Stomach (tissue), 9 donors: Measurements from ENCODE around the gene SPOCK2. TPM values are rescaled to one million over a fixed set of nuclear protein-coding genes. Genes with fewer than 3 reads are reported as not detected.
A peak's percentile ranks its signal among the peaks of the same experiment; 100 is the strongest.

ENCODE experiments used
- DNase-seq, 2 donors: peaks; one replicate each; pipeline versions ENCODE4 v3.0.0 to v3.0.0-alpha.2; 2013 to 2019
- H3K27ac ChIP-seq, 5 donors: fragments of 200-600 bp in 4 of 5; sonication (generic) in 4 of 5; one replicate each; pipeline ENCODE4 v1.5.1; 2013 to 2019; ENCODE audit warnings: mild to moderate bottlenecking in 1 of 5, moderate library complexity in 1 of 5
- H3K27me3 ChIP-seq, 3 donors: fragments of 200-600 bp; sonication (generic); one replicate each; pipeline ENCODE4 v1.5.1; 2017 to 2019; ENCODE audit warnings: mixed run types in 1 of 3
- H3K36me3 ChIP-seq, 4 donors: fragments of 200-600 bp; sonication (generic); 1 replicate in 3 of 4; 2 replicates in 1 of 4; pipeline ENCODE4 v1.5.1; 2016 to 2019
- H3K4me1 ChIP-seq, 4 donors: fragments of 200-600 bp; sonication (generic); one replicate each; pipeline ENCODE4 v1.5.1; 2016 to 2019
- H3K4me3 ChIP-seq, 4 donors: fragments of 200-600 bp; sonication (generic) in 3 of 4; one replicate each; pipeline ENCODE4 v1.5.1; 2016 to 2019; ENCODE audit warnings: mild to moderate bottlenecking in 1 of 4
- H3K9me3 ChIP-seq, 4 donors: fragments of 200-600 bp; sonication (generic); one replicate each; pipeline ENCODE4 v1.5.1; 2016 to 2019
- CTCF ChIP-seq, 7 experiments: fragments of 450-650 bp in 4 of 7; fragments of 200-600 bp in 3 of 7; sonication (generic) in 3 of 7; IDR thresholded peaks; one replicate each; pipeline ENCODE4 v1.5.1; 2016 to 2019; ENCODE audit warnings: antibody characterized with exemption in 7 of 7, control low read depth in 2 of 7, mild to moderate bottlenecking in 1 of 7
- EP300 ChIP-seq: sonication (generic); formaldehyde crosslinking; IDR thresholded peaks from one replicate; pipeline ENCODE4 v1.6.1; 2017; ENCODE audit warnings: antibody characterized with exemption
- POLR2A ChIP-seq, 4 donors: fragments of 450-650 bp; IDR thresholded peaks; one replicate each; pipeline ENCODE4 v1.6.1; 2016; ENCODE audit warnings: antibody characterized with exemption in 4 of 4, control low read depth in 2 of 4, mild to moderate bottlenecking in 1 of 4, moderate library complexity in 1 of 4
- POLR2AphosphoS5 ChIP-seq, 3 donors: sonication (generic); formaldehyde crosslinking; IDR thresholded peaks; one replicate each; pipeline ENCODE4 v1.6.1; 2016; ENCODE audit warnings: antibody characterized with exemption in 3 of 3
- WGBS, 5 donors: extraction: QIAGEN DNeasy Blood & Tissue Kit in 3 of 5; methylation state at CpG; one replicate each; pipeline versions ENCODE4 v1.1.5 to v1.1.7; 2013 to 2018; 5-methylcytosine and 5-hydroxymethylcytosine counted together
- intact Hi-C: fragments of 100-400 bp; cut with DNase I; formaldehyde crosslinking; loops from one replicate; pipeline ENCODE4 v1.15.1; 2023; ENCODE audit warnings: low total_unique reads
- polyA plus RNA-seq, 3 donors: library from polyadenylated mRNA; stranded (reverse); fragments of 200-250 nt; gene quantifications; one replicate each; pipeline ENCODE4 v1.2.3, GENCODE V29; 2013
- total RNA-seq, 5 donors: library from RNA; depleted of rRNA; stranded (reverse); fragments of >200 nt; gene quantifications; one replicate each; pipeline versions ENCODE4 v1.1.0 to v1.2.3, GENCODE V29; 2014 to 2016
- donor health status: healthy with polysubstance abuse.
- donor health status: Bipolar disorder and iron deficiency.
- donor health status: healthy.

Gene SPOCK2
- total and polyA plus RNA-seq, 8 donors: 1.1 to 31.7 (median 4.2) TPM

GRCh38 chr10:72014197-72014596 lies 74.2 kb downstream of the SPOCK2 start:
- Histone ChIP-seq H3K36me3 (peaks cover 0 to 6% (median 3%) of the 10 kb centered on the region in 4 donors), H3K4me3 (no peak overlapping the region), H3K4me1 (peaks cover 22 to 83% (median 41%) of the 10 kb centered on the region in 4 donors), H3K27ac (peak overlapping the region in 1 of 5 donors; percentile 92), H3K9me3 (no peaks in the 10 kb centered on the region), H3K27me3 (no peaks in the 10 kb centered on the region)
- WGBS, 5 donors: 56 to 88% (median 77%) methylated on average over 2 of the region's 2 CpGs
- no peak for TF ChIP-seq POLR2AphosphoS5 (IDR thresholded peaks at IDR 0.05)
- TF ChIP-seq CTCF (IDR thresholded peaks at IDR 0.05): no peak
- intact Hi-C loops: no loop called here
- DNase-seq: no peak

GRCh38 chr10:72013202-72013945 lies 75.0 kb downstream of the SPOCK2 start:
- 78 to 94% (median 86%) methylated on average over 13 of the region's 13 CpGs for WGBS, 5 donors
- peaks cover 3 to 12% (median 8%) of the 10 kb centered on the region in 4 donors for H3K36me3 ChIP-seq
- no peaks in the 10 kb centered on the region for H3K9me3 ChIP-seq
- H3K4me1 ChIP-seq: peaks cover 30 to 91% (median 49%) of the 10 kb centered on the region in 4 donors
- intact Hi-C loops: no loop called here
- H3K4me3 ChIP-seq: no peak overlapping the region
- TF ChIP-seq CTCF (IDR thresholded peaks at IDR 0.05) (no peak), EP300 (no peak)
- peak; percentile 43 to 78 for DNase-seq
- H3K27ac ChIP-seq: peak overlapping the region in 1 of 5 donors; percentile 92
- no peaks in the 10 kb centered on the region for H3K27me3 ChIP-seq

GRCh38 chr10:72012796-72013195 lies 75.6 kb downstream of the SPOCK2 start:
- Histone ChIP-seq H3K36me3 (peaks cover 9 to 18% (median 14%) of the 10 kb centered on the region in 4 donors), H3K4me1 (peaks cover 33 to 91% (median 51%) of the 10 kb centered on the region in 4 donors), H3K27ac (peak overlapping the region in 2 of 5 donors; percentile 89 to 92), H3K4me3 (no peak overlapping the region), H3K27me3 (no peaks in the 10 kb centered on the region), H3K9me3 (no peaks in the 10 kb centered on the region)
- DNase-seq: no peak
- intact Hi-C loops: no loop called here
- 83 to 90% (median 89%) methylated on average over 7 of the region's 7 CpGs for WGBS, 5 donors
- TF ChIP-seq CTCF (IDR thresholded peaks at IDR 0.05) (no peak), EP300 (no peak), POLR2A (IDR thresholded peaks at IDR 0.05) (no peak), POLR2AphosphoS5 (IDR thresholded peaks at IDR 0.05) (no peak)

- Histone ChIP-seq H3K27me3 (no peaks in the 10 kb centered on the region), H3K27ac (peak overlapping the region in 3 of 5 donors; percentile 85 to 92 (median 89))
- WGBS, 5 donors: 80 to 93% (median 91%) methylated on average over 4 to 7 of the region's 7 CpGs
These were observed 76.3 kb downstream of the SPOCK2 start for GRCh38 chr10:72011976-72012512.

More at GRCh38 chr10:72011976-72012512, 76.3 kb downstream of the SPOCK2 start:
- Histone ChIP-seq H3K4me1 (peaks cover 27 to 87% (median 48%) of the 10 kb centered on the region in 4 donors), H3K36me3 (peaks cover 17 to 26% (median 21%) of the 10 kb centered on the region in 4 donors), H3K9me3 (no peaks in the 10 kb centered on the region), H3K4me3 (no peak overlapping the region)
- intact Hi-C loops: no loop called here
- TF ChIP-seq POLR2A (IDR thresholded peaks at IDR 0.05) (no peak), CTCF (IDR thresholded peaks at IDR 0.05) (no peak)
- DNase-seq: no peak
